GM18499 (cell line): ENCODE measurements around the gene ZFYVE1.
A peak's percentile ranks its signal among the peaks of the same experiment; 100 is the strongest.
"Not testable (repeated sequence)": the region's sequence is repeated elsewhere in the genome, so short reads cannot be mapped to it uniquely, and the experiment has no call there.

Source experiments
- ATAC-seq: cut with Tn5 transposase; IDR thresholded peaks from one replicate; pipeline ENCODE4 v1.9.1; 2021; ENCODE audit warnings: moderate number of reproducible peaks; ENCODE audit not compliant: insufficient read depth, unreplicated experiment

Gene ZFYVE1

GRCh38 chr14:72961579-72962335 is 65.1 kb downstream of the ZFYVE1 start:
- ATAC-seq: no peak

GRCh38 chr14:72961016-72961415 is 65.9 kb downstream of the ZFYVE1 start:
- ATAC-seq: not testable (repeated sequence)

GRCh38 chr14:72958548-72958947 is 68.4 kb downstream of the ZFYVE1 start:
- no peak for ATAC-seq

- no peak for ATAC-seq
Measured at GRCh38 chr14:72957213-72957612, 69.7 kb downstream of the ZFYVE1 start.

GRCh38 chr14:72956741-72957140 is 70.2 kb downstream of the ZFYVE1 start:
- ATAC-seq: not testable (repeated sequence)

- ATAC-seq: no peak
Measured at GRCh38 chr14:72952171-72952570, 74.7 kb downstream of the ZFYVE1 start.

- ATAC-seq: no peak
Measured at GRCh38 chr14:72948481-72949138, 78.3 kb downstream of the ZFYVE1 start.

- ATAC-seq: no peak
Measured at GRCh38 chr14:72947366-72948160, 79.3 kb downstream of the ZFYVE1 start.

- ATAC-seq: no peak
Measured at GRCh38 chr14:72946491-72946890, 80.4 kb downstream of the ZFYVE1 start.

- ATAC-seq: no peak
Measured at GRCh38 chr14:72945356-72946027, 81.4 kb downstream of the ZFYVE1 start.

GRCh38 chr14:72943876-72944430 is 83.0 kb downstream of the ZFYVE1 start:
- ATAC-seq: no peak

- ATAC-seq: no peak
Measured at GRCh38 chr14:72942934-72943333, 84.0 kb downstream of the ZFYVE1 start.

- no peak for ATAC-seq
Measured at GRCh38 chr14:72941286-72941985, 85.5 kb downstream of the ZFYVE1 start.

GRCh38 chr14:72939630-72940029 is 87.3 kb downstream of the ZFYVE1 start:
- no peak for ATAC-seq

GRCh38 chr14:72932893-72933292 is 94.0 kb downstream of the ZFYVE1 start:
- ATAC-seq: no peak

GRCh38 chr14:72929316-72930080 is 97.4 kb downstream of the ZFYVE1 start:
- no peak for ATAC-seq

- no peak for ATAC-seq
Measured at GRCh38 chr14:72928872-72929271, 98.0 kb downstream of the ZFYVE1 start.

GRCh38 chr14:72926292-72927028 is 100.4 kb downstream of the ZFYVE1 start, which contains the start of gene DCAF4:
TSS of gene DCAF4 (plus strand) at chr14:72926464. CDS start at chr14:72937979, 11,515 bp downstream.
- peak; percentile 81 for ATAC-seq
